H1 (cell line): ENCODE data around the gene DNER.

Source experiments
- BRCA1 ChIP-seq: IDR thresholded peaks from 2 replicates; pipeline ENCODE4 v1.6.1; 2012; ENCODE audit warnings: low read depth, low read length, improper control_type of control experiment
- EP300 ChIP-seq, 2 experiments: IDR thresholded peaks; 1 replicate in 1 of 2; 2 replicates in 1 of 2; pipeline ENCODE4 v1.6.1; 2011 to 2012; ENCODE audit warnings: low read depth in 2 of 2, low read length in 2 of 2, mild to moderate bottlenecking in 2 of 2, borderline replicate concordance in 1 of 2, inconsistent platforms in 1 of 2, moderate library complexity in 1 of 2
- EZH2 ChIP-seq: fragments of 200-600 bp; sonication (generic); IDR thresholded peaks from 2 replicates; pipeline ENCODE4 v1.7.1; 2012; ENCODE audit warnings: low read depth, mild to moderate bottlenecking, moderate library complexity, low read length, inconsistent platforms; ENCODE audit not compliant: severe bottlenecking
- FOSL1 ChIP-seq: IDR thresholded peaks from 2 replicates; pipeline ENCODE4 v1.6.1; 2011; ENCODE audit warnings: mild to moderate bottlenecking, low read depth, low read length, moderate library complexity; ENCODE audit not compliant: insufficient read depth
- POLR2A ChIP-seq, 2 experiments: IDR thresholded peaks; 1 replicate in 1 of 2; 2 replicates in 1 of 2; pipeline ENCODE4 v1.6.1; 2011; ENCODE audit warnings: low read depth in 2 of 2, low read length in 2 of 2, mild to moderate bottlenecking in 2 of 2; ENCODE audit errors: control extremely low read depth in 1 of 2
- RAD21 ChIP-seq, 2 experiments: IDR thresholded peaks in 1 of 2; conservative IDR thresholded peaks in 1 of 2; 2 replicates each; pipeline ENCODE4 v1.6.1; 2011; ENCODE audit warnings: low read depth in 2 of 2, low read length in 2 of 2, improper control_type of control experiment in 1 of 2, inconsistent platforms in 1 of 2, mild to moderate bottlenecking in 1 of 2, moderate library complexity in 1 of 2
- SP2 ChIP-seq: IDR thresholded peaks from 2 replicates; pipeline ENCODE4 v1.6.1; 2012; ENCODE audit warnings: mild to moderate bottlenecking, low read length, inconsistent platforms
- TAF1 ChIP-seq: IDR thresholded peaks from 2 replicates; pipeline ENCODE4 v1.6.1; 2011; ENCODE audit warnings: mild to moderate bottlenecking, low read depth, low read length
- TEAD4 ChIP-seq: IDR thresholded peaks from 2 replicates; pipeline ENCODE4 v1.6.1; 2012; ENCODE audit warnings: low read depth, low read length, inconsistent platforms, mixed read lengths
- TF ChIP-seq, protein P1 (sequence below), 3 experiments: IDR thresholded peaks; 1 replicate in 2 of 3; 2 replicates in 1 of 3; pipeline versions ENCODE4 v1.5.1 to v1.6.1; 2011; ENCODE audit warnings: low read length in 3 of 3, mild to moderate bottlenecking in 3 of 3, inconsistent platforms in 2 of 3, low read depth in 1 of 3, moderate library complexity in 1 of 3; ENCODE audit not compliant: insufficient read depth in 1 of 3; ENCODE audit errors: control extremely low read depth in 1 of 3
- TF ChIP-seq, protein P2 (sequence below): IDR thresholded peaks from 2 replicates; pipeline ENCODE4 v1.6.1; 2011; ENCODE audit warnings: low read depth, mild to moderate bottlenecking, low read length; ENCODE audit not compliant: insufficient read depth
- TF ChIP-seq, protein P3 (sequence below): IDR thresholded peaks from 2 replicates; pipeline ENCODE4 v1.6.1; 2012; ENCODE audit warnings: inconsistent platforms

GRCh38 chr2:229330952-229331351 is 383.4 kb downstream of the DNER start:
- TF ChIP-seq EZH2 = no peak
- no peak for TF ChIP-seq BRCA1
- TF ChIP-seq, protein P1, sequence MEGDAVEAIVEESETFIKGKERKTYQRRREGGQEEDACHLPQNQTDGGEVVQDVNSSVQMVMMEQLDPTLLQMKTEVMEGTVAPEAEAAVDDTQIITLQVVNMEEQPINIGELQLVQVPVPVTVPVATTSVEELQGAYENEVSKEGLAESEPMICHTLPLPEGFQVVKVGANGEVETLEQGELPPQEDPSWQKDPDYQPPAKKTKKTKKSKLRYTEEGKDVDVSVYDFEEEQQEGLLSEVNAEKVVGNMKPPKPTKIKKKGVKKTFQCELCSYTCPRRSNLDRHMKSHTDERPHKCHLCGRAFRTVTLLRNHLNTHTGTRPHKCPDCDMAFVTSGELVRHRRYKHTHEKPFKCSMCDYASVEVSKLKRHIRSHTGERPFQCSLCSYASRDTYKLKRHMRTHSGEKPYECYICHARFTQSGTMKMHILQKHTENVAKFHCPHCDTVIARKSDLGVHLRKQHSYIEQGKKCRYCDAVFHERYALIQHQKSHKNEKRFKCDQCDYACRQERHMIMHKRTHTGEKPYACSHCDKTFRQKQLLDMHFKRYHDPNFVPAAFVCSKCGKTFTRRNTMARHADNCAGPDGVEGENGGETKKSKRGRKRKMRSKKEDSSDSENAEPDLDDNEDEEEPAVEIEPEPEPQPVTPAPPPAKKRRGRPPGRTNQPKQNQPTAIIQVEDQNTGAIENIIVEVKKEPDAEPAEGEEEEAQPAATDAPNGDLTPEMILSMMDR (IDR thresholded peaks at IDR 0.05; ENCODE audit: control extremely low read depth in 1 of 3, insufficient read depth in 1 of 3, low read depth in 1 of 3, low read length in 3 of 3) = no peak
- TF ChIP-seq TEAD4 = no peak
- TF ChIP-seq, protein P2, sequence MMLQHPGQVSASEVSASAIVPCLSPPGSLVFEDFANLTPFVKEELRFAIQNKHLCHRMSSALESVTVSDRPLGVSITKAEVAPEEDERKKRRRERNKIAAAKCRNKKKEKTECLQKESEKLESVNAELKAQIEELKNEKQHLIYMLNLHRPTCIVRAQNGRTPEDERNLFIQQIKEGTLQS = no peak
- TF ChIP-seq SP2 = no peak
- TF ChIP-seq, protein P3, sequence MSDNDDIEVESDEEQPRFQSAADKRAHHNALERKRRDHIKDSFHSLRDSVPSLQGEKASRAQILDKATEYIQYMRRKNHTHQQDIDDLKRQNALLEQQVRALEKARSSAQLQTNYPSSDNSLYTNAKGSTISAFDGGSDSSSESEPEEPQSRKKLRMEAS = no peak
- TF ChIP-seq RAD21 (IDR thresholded peaks at IDR 0.05 in 1 of 2, conservative IDR thresholded peaks at IDR 0.05 in 1 of 2; ENCODE audit: low read depth in 2 of 2, low read length in 2 of 2) = no peak
- no peak for TF ChIP-seq TAF1
- TF ChIP-seq POLR2A (IDR thresholded peaks at IDR 0.05; ENCODE audit: control extremely low read depth in 1 of 2, low read depth in 2 of 2, low read length in 2 of 2) = no peak
- TF ChIP-seq FOSL1 = no peak
- TF ChIP-seq EP300 (IDR thresholded peaks at IDR 0.05; ENCODE audit: borderline replicate concordance in 1 of 2, low read depth in 2 of 2, low read length in 2 of 2) = no peak
